NT2/D1 (cell line): Measurements from ENCODE around the gene PBRM1.

ENCODE experiments used
- YY1 ChIP-seq: IDR thresholded peaks from 2 replicates; pipeline ENCODE4 v1.6.1; 2011; ENCODE audit not compliant: insufficient read length, insufficient read depth
- ZNF274 ChIP-seq: IDR thresholded peaks from 2 replicates; pipeline ENCODE4 v1.6.1; 2011; ENCODE audit warnings: mild to moderate bottlenecking, low read depth, low read length

DNA sequence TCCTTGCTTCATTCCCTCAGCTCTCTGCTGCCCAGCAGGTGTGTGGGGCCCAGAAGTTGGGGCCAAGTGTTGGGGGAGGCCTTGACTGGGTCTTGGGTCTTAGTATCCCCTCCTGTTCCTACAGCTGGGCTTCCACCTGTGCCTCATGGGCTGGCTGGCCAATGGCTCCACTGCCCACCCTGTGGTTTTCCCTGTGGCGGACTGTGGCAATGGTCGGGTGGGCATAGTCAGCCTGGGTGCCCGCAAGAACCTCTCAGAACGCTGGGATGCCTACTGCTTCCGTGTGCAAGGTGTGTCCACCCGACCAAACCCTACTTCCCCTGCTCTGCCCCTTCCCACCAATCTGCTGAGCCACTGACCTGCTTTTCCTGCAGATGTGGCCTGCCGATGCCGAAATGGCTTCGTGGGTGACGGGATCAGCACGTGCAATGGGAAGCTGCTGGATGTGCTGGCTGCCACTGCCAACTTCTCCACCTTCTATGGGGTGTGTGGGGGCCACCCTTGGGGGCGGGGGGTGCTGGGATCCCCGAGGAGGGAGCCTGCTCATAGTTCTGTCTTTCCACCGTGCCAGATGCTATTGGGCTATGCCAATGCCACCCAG is 163.0 kb downstream of the PBRM1 start:
- TF ChIP-seq ZNF274 (no peak), YY1 (no peak)
